ENCODE measurements around the gene ANKS1B.

The ANKS1B gene

GRCh38 chr12:98911396-98911795 is 1073.3 kb downstream of the ANKS1B start:
- no peaks in the 10 kb centered on the region for H3K4me1 ChIP-seq (ENCODE audit: low read depth, poor library complexity, severe bottlenecking)
- TF ChIP-seq, protein P1, sequence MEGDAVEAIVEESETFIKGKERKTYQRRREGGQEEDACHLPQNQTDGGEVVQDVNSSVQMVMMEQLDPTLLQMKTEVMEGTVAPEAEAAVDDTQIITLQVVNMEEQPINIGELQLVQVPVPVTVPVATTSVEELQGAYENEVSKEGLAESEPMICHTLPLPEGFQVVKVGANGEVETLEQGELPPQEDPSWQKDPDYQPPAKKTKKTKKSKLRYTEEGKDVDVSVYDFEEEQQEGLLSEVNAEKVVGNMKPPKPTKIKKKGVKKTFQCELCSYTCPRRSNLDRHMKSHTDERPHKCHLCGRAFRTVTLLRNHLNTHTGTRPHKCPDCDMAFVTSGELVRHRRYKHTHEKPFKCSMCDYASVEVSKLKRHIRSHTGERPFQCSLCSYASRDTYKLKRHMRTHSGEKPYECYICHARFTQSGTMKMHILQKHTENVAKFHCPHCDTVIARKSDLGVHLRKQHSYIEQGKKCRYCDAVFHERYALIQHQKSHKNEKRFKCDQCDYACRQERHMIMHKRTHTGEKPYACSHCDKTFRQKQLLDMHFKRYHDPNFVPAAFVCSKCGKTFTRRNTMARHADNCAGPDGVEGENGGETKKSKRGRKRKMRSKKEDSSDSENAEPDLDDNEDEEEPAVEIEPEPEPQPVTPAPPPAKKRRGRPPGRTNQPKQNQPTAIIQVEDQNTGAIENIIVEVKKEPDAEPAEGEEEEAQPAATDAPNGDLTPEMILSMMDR (conservative IDR thresholded peaks at IDR 0.05; ENCODE audit: low read depth, low read length) = no peak
- H3K4me2 ChIP-seq = no peak overlapping the region
- no peaks in the 10 kb centered on the region for H4K20me1 ChIP-seq (ENCODE audit: insufficient read depth)
- no peaks in the 10 kb centered on the region for H3K36me3 ChIP-seq (ENCODE audit: insufficient read depth)
- H3K27ac ChIP-seq = no peak overlapping the region
- H3K4me3 ChIP-seq (IDR thresholded peaks at IDR 0.05; ENCODE audit: insufficient read depth, low read depth, low read length) = no peak overlapping the region
- no peaks in the 10 kb centered on the region for H3K27me3 ChIP-seq (ENCODE audit: insufficient read depth, low read depth)
- H3K79me2 ChIP-seq (ENCODE audit: insufficient read depth, low read depth) = no peaks in the 10 kb centered on the region
- no peak overlapping the region for H2AFZ ChIP-seq (ENCODE audit: low read depth)
- H3K9ac ChIP-seq = no peak overlapping the region

GRCh38 chr12:98909746-98910145 is 1075.0 kb downstream of the ANKS1B start:
- TF ChIP-seq, protein P1 (conservative IDR thresholded peaks at IDR 0.05; ENCODE audit: low read depth, low read length) = no peak
- H3K4me2 ChIP-seq = no peak overlapping the region

DNA sequence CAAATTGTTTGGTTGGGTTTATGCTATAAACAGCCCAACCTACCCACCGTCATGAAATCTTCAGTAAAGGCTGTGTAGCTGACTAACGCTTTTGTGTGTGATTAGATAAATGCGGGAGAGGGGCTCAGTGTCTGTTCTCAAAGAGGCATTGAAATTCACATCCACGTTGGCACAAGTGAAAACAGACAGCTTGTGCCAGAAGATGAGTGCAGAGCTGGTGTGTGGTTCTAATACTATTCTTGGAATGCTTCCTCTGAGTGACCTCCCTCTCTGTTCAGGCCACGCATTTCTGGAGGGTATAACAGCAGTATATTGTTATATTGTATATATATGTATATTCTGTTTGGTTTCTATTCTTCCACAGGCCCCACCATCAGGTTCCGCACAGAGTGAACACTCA is 1075.9 kb downstream of the ANKS1B start:
- H3K27ac ChIP-seq = no peak overlapping the region
- H2AFZ ChIP-seq (ENCODE audit: low read depth) = no peak overlapping the region
- no peak overlapping the region for H3K4me3 ChIP-seq (IDR thresholded peaks at IDR 0.05; ENCODE audit: insufficient read depth, low read depth, low read length)
- no peak overlapping the region for H3K9ac ChIP-seq
- H3K36me3 ChIP-seq (ENCODE audit: insufficient read depth) = no peaks in the 10 kb centered on the region
- H3K4me1 ChIP-seq (ENCODE audit: low read depth, poor library complexity, severe bottlenecking) = no peaks in the 10 kb centered on the region
- H3K27me3 ChIP-seq (ENCODE audit: insufficient read depth, low read depth) = no peaks in the 10 kb centered on the region
- TF ChIP-seq, protein P1 (conservative IDR thresholded peaks at IDR 0.05; ENCODE audit: low read depth, low read length) = no peak
- no peaks in the 10 kb centered on the region for H3K79me2 ChIP-seq (ENCODE audit: insufficient read depth, low read depth)
- H4K20me1 ChIP-seq (ENCODE audit: insufficient read depth) = no peaks in the 10 kb centered on the region
- no peak overlapping the region for H3K4me2 ChIP-seq

More at GRCh38 chr12:98909746-98910145, 1075.0 kb downstream of the ANKS1B start:
- H2AFZ ChIP-seq (ENCODE audit: low read depth) = no peak overlapping the region
- H3K79me2 ChIP-seq (ENCODE audit: insufficient read depth, low read depth) = no peaks in the 10 kb centered on the region
- H3K36me3 ChIP-seq (ENCODE audit: insufficient read depth) = no peaks in the 10 kb centered on the region
- H4K20me1 ChIP-seq (ENCODE audit: insufficient read depth) = no peaks in the 10 kb centered on the region
- no peak overlapping the region for H3K9ac ChIP-seq
- H3K4me1 ChIP-seq (ENCODE audit: low read depth, poor library complexity, severe bottlenecking) = no peaks in the 10 kb centered on the region
- no peak overlapping the region for H3K4me3 ChIP-seq (IDR thresholded peaks at IDR 0.05; ENCODE audit: insufficient read depth, low read depth, low read length)
- no peaks in the 10 kb centered on the region for H3K27me3 ChIP-seq (ENCODE audit: insufficient read depth, low read depth)
- H3K27ac ChIP-seq = no peak overlapping the region

- H2AFZ ChIP-seq (ENCODE audit: low read depth) = no peak overlapping the region
- H3K27me3 ChIP-seq (ENCODE audit: insufficient read depth, low read depth) = no peaks in the 10 kb centered on the region
- TF ChIP-seq, protein P1 (conservative IDR thresholded peaks at IDR 0.05; ENCODE audit: low read depth, low read length) = no peak
- no peaks in the 10 kb centered on the region for H4K20me1 ChIP-seq (ENCODE audit: insufficient read depth)
- no peak overlapping the region for H3K9ac ChIP-seq
- H3K36me3 ChIP-seq (ENCODE audit: insufficient read depth) = no peaks in the 10 kb centered on the region
- no peak overlapping the region for H3K4me2 ChIP-seq
- no peak overlapping the region for H3K4me3 ChIP-seq (IDR thresholded peaks at IDR 0.05; ENCODE audit: insufficient read depth, low read depth, low read length)
- H3K79me2 ChIP-seq (ENCODE audit: insufficient read depth, low read depth) = no peaks in the 10 kb centered on the region
- H3K27ac ChIP-seq = no peak overlapping the region
- no peaks in the 10 kb centered on the region for H3K4me1 ChIP-seq (ENCODE audit: low read depth, poor library complexity, severe bottlenecking)
These were observed 1080.9 kb downstream of the ANKS1B start for GRCh38 chr12:98903875-98904274.
